Motor neuron (in vitro differentiated cells): Measurements from ENCODE around the gene C1orf35. TPM values are rescaled to one million over a fixed set of nuclear protein-coding genes. Genes with fewer than 3 reads are reported as not detected.

ENCODE experiments used
- ATAC-seq, 8 experiments: fragments of 200-7000 bp; cut with Tn5 transposase; replicated peaks in 6 of 8; 2 replicates each; pipeline ENCODE4 v1.8.0; 2021; ENCODE audit warnings: mild to moderate bottlenecking in 8 of 8, moderate library complexity in 8 of 8
- H3K27ac ChIP-seq, 2 donors: fragments of 250-450 bp; sonication (Bioruptor Pico); 2 replicates each; pipeline ENCODE4 v1.9.0; 2021; ENCODE audit warnings: antibody characterized with exemption in 2 of 2, mild to moderate bottlenecking in 2 of 2, moderate library complexity in 1 of 2
- H3K4me1 ChIP-seq, 2 donors: fragments of 250-450 bp; sonication (Bioruptor Pico); replicated peaks in 1 of 2; 2 replicates each; pipeline ENCODE4 v1.6.1; 2021; ENCODE audit warnings: antibody characterized with exemption in 2 of 2, mild to moderate bottlenecking in 2 of 2, moderate library complexity in 1 of 2
- H3K4me3 ChIP-seq, 5 donors: fragments of 250-450 bp; sonication (Bioruptor Pico); 2 replicates each; pipeline ENCODE4 v1.9.0; 2021; ENCODE audit warnings: antibody characterized with exemption in 5 of 5, mild to moderate bottlenecking in 5 of 5, moderate library complexity in 4 of 5
- WGBS, 10 experiments: fragments of 450-650 bp; shearing (Covaris generic); methylation state at CpG; one replicate each; pipeline ENCODE4 v1.0.0; 2022; 5-methylcytosine and 5-hydroxymethylcytosine counted together
- in situ Hi-C, 9 experiments: fragments of 400-800 bp; cut with MboI; loops; one replicate each; pipeline ENCODE4 v1.15.0; 2021; ENCODE audit warnings: low sequenced_read_pairs in 9 of 9, low pct_unique_long_range_greater_than_20kb in 2 of 9; ENCODE audit not compliant: unreplicated experiment in 9 of 9
- total RNA-seq, 8 experiments: library from RNA; unstranded; fragments of 300-600 nt; gene quantifications; 2 replicates each; pipeline versions ENCODE4 v1.2.3 to v1.2.4, GENCODE V29; 2022

The C1orf35 gene
- total RNA-seq, 8 experiments from 2014 or later, result 8.1 to 126 (median 19.9) TPM

DNA sequence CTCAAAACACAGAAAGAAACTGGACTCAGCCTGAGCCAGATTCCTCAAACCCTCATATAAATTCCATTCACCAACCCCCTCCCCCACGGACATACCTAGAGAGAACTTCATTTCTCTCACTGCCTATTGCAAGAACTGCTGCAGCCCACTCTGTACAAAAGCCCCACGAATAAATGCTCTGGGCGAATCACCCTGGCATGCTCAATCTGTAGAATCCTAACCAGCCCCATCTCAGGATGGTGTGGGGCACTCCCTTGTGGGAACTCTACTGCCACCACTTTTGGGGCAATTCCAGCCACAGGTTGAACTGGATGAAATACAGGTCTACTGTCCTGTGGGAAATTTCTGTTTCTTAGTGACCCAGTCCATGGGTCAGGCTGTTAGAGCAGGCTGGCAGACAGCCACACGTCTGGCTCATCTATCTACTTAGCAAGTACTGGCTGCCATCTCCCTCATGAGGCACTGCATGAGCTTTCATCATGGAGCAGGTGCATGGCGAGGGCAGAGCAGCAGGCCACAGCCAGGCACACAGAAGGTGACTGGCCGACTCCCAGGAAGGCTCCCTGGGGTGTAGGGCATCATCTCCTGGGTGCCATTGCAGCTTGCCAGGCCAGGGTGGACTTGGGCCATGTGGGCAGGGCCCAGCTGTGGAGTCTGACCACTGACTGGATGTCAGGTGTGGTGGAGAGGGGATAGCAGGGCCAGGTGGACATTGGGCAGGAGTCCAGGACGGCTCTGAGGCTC lies 1.6 kb upstream of the C1orf35 start:
- WGBS, 10 experiments, result 22 to 100% (median 82%) methylated on average over 1 to 5 of the region's 7 CpGs; no CpG with 5 or more reads in 3 of the 10 experiments
- in situ Hi-C loops, result no loop called here
- no peak overlapping the region for H3K27ac ChIP-seq
- H3K4me1 ChIP-seq, result peaks cover 12 to 19% of the 10 kb centered on the region in 2 donors
- no peak overlapping the region for H3K4me3 ChIP-seq
- ATAC-seq, result no peak

DNA sequence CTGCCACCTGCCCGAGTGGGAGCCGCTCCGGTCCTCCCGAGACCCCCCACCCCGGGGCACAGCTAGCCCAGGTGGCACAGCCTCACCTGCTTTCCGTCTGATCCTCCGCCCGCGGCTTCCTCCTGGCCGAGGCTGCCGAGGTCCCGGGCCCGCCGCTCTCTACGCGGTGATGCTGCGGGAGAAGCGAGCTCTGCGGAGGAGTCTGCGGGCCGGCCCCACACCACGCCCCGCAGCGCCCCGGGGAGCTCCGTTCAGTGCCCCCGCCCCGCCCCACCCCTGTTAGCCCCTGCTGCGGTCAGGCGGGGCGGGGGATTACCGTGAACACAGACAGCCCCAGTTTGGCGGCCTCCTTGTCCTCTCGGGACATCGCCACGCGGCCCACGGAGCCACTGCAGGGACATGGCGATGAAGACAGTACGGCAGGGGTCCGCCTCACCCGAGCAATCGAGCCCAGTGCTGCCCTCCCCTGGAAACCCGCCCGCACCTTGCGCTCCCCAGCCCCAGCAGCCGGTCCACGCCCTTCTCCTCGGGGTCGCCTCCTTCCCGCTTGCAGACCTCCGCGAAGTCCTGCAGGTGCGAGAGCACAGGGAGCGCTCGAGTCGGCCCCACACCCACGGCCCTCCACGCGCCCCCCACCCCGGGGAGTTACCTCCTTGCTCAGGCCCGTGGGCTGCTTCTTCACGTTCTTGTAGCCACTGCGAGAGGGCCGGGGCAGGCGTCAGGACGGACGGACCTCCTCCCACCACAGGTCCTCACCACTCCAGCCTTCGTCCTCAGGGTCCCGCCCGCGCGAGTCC lies 933 bp downstream of the C1orf35 start:
- peak overlapping the region; percentile 60 to 94 (median 90) for H3K4me3 ChIP-seq
- 32% methylated on average over 5 of the region's 73 CpGs; no CpG with 5 or more reads in 9 of the 10 experiments for WGBS, 10 experiments
- ATAC-seq, result peak; percentile 16 to 55 (median 43)
- in situ Hi-C loops, result no loop called here
- H3K27ac ChIP-seq, result peak overlapping the region; percentile 82 to 92
- peaks cover 7 to 14% of the 10 kb centered on the region in 2 donors for H3K4me1 ChIP-seq

DNA sequence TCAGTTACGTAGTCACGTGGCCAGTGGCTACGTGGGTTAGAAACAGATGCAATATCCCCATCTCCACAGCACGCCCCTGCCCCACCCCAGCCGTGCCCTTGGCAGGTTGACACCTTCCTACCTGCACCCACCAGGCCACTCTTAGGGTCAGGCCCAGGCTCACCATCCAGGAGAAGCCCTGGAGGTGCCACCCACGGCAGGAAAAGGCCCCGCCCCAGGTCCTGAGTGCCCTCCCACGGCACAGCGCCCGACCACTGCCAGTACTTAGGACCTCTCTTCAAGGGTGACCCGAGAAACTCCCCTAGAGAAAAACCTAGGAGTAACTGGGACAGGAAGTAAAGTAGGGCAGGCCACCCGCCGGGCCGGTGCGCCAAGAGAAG lies 1.5 kb downstream of the C1orf35 start:
- in situ Hi-C loops, result no loop called here
- ATAC-seq, result no peak
- 20 to 90% (median 78%) methylated on average over 2 to 10 of the region's 15 CpGs; no CpG with 5 or more reads in 4 of the 10 experiments for WGBS, 10 experiments
- Histone ChIP-seq H3K4me1 (peaks cover 7 to 14% of the 10 kb centered on the region in 2 donors), H3K4me3 (peak overlapping the region; percentile 60 to 94 (median 90)), H3K27ac (peak overlapping the region in 1 of 2 donors; percentile 92)

- H3K4me1 ChIP-seq, result peaks cover 7 to 14% of the 10 kb centered on the region in 2 donors
- H3K4me3 ChIP-seq, result peak overlapping the region in 3 of 5 donors; percentile 60 to 94 (median 75)
- H3K27ac ChIP-seq, result no peak overlapping the region
- WGBS, 10 experiments, result 28 to 100% (median 89%) methylated on average over 1 to 9 of the region's 12 CpGs; no CpG with 5 or more reads in 2 of the 10 experiments
- ATAC-seq, result no peak
- in situ Hi-C loops, result no loop called here
These were observed 2.1 kb downstream of the C1orf35 start for GRCh38 chr1:228100822-228101613.

- Histone ChIP-seq H3K27ac (no peak overlapping the region), H3K4me1 (peaks cover 7 to 14% of the 10 kb centered on the region in 2 donors), H3K4me3 (no peak overlapping the region)
- 92 to 100% (median 98%) methylated on average over 1 to 4 of the region's 4 CpGs; no CpG with 5 or more reads in 6 of the 10 experiments for WGBS, 10 experiments
- in situ Hi-C loops, result no loop called here
- no peak for ATAC-seq
These were observed 3.8 kb downstream of the C1orf35 start for GRCh38 chr1:228099331-228099732.

DNA sequence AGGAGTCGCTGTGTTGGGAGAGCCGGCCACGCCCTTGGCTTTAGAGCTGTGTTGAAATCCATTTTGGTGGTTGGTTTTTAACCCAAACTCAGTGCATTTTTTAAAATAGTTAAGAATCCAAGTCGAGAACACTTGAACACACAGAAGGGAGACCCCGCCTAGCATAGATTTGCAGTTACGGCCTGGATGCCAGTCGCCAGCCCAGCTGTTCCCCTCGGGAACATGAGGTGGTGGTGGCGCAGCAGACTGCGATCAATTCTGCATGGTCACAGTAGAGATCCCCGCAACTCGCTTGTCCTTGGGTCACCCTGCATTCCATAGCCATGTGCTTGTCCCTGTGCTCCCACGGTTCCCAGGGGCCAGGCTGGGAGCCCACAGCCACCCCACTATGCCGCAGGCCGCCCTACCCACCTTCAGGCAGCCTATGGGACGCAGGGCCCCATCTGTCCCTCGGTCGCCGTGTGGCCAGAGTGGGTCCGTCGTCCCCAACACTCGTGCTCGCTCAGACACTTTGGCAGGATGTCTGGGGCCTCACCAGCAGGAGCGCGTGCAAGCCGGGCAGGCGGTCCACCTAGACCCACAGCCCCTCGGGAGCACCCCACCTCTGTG lies 4.7 kb downstream of the C1orf35 start:
- WGBS, 10 experiments, result 75 to 100% (median 95%) methylated on average over 1 to 24 of the region's 28 CpGs; no CpG with 5 or more reads in 1 of the 10 experiments
- H3K4me3 ChIP-seq, result no peak overlapping the region
- H3K27ac ChIP-seq, result no peak overlapping the region
- peaks cover 7% of the 10 kb centered on the region in 2 donors for H3K4me1 ChIP-seq
- in situ Hi-C loops, result no loop called here
- ATAC-seq, result no peak

DNA sequence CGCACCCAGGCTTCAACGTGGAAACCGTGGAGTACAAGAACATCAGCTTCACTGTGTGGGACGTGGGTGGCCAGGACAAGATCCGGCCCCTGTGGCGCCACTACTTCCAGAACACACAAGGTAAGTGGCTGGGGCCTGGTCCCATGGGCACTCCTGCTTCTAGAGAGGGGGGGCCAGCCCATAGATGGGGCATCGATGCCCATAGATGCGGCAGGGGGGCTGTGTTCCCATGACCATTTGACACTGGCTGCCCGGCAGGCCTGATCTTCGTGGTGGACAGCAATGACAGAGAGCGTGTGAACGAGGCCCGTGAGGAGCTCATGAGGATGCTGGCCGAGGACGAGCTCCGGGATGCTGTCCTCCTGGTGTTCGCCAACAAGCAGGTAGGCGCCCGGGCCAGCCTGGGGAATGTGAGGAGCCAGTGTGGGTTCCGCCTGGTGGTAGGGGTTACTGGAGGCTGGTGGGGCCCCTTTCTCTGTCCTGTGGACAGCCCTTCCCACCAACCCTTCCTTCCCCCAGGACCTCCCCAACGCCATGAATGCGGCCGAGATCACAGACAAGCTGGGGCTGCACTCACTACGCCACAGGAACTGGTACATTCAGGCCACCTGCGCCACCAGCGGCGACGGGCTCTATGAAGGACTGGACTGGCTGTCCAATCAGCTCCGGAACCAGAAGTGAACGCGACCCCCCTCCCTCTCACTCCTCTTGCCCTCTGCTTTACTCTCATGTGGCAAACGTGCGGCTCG lies 5.6 kb downstream of the C1orf35 start:
- Histone ChIP-seq H3K4me1 (peaks cover 7% of the 10 kb centered on the region in 2 donors), H3K4me3 (no peak overlapping the region), H3K27ac (no peak overlapping the region)
- in situ Hi-C loops, result no loop called here
- WGBS, 10 experiments, result 67 to 100% (median 98%) methylated on average over 2 to 18 of the region's 34 CpGs; no CpG with 5 or more reads in 5 of the 10 experiments
- peak in 2 of 8 experiments; percentile 1 for ATAC-seq

DNA sequence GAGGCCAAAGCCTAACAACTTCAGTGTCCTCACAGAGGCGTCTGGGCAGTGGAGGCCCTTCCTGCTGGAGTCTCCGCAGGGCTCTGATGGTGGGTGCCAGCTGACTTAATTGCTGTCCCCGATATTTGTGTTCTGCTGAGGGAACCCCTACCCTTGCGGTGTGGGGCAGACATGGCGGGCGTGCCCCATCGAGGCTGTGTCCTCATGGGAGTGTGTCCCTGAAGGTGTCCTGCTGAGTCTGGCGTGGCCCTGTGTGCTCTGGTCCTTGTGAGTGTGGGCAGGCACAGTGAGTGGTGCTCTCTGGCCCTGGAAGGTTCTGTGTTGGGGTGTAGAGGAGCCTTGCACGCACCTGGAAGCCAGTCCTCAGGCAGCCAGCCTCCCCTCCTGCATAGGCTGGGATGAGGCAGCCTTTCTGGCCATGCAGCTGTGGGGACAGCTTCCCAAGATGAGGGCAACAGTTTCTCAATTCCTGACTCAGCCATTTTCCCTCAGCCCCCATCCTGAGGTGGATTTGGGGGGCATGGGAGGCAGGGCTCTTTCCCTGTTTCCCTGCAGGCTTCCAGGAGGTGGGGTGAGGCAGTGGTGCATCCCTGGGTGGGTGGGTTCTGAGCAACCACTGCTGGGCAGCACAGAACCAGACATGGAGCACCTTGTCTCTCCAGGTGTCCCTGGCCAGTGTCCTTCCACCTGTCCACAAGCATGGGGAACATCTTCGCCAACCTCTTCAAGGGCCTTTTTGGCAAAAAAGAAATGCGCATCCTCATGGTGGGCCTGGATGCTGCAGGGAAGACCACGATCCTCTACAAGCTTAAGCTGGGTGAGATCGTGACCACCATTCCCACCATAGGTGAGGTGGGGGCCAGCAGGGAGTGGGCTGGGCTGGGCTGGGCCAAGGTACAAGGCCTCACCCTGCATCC lies 6.5 kb downstream of the C1orf35 start:
- peak in 4 of 8 experiments; percentile 1 to 9 (median 4) for ATAC-seq

DNA sequence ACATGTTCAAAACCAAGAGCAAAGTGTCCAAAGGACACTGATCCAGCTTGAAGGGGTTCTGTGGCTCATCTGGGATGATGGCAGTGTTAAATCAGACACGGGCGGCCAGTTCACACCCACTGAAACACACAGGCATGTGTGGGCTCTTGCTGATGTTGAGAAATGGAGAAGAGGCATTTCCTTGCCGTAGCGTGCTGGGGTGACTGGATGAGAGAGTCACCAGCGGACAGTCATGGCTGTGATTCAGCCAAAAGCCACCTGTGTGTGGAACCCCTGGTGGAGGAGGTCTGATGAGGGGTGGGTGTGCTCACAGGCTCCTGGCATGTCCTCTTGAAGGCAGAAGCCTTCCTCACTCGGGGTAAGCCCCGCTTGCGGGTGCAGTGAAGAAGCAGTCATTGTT lies 7.2 kb downstream of the C1orf35 start:
- Histone ChIP-seq H3K4me1 (no peaks in the 10 kb centered on the region), H3K4me3 (no peak overlapping the region), H3K27ac (no peak overlapping the region)
- ATAC-seq, result no peak
- in situ Hi-C loops, result no loop called here
- WGBS, 10 experiments, result 92 to 100% (median 95%) methylated on average over 2 to 7 of the region's 8 CpGs; no CpG with 5 or more reads in 5 of the 10 experiments

More for the DNA sequence above, 6.5 kb downstream of the C1orf35 start:
- H3K4me1 ChIP-seq, result peaks cover 4% of the 10 kb centered on the region in 2 donors
- in situ Hi-C loops, result no loop called here
- WGBS, 10 experiments, result 90 to 100% (median 98%) methylated on average over 1 to 7 of the region's 13 CpGs; no CpG with 5 or more reads in 6 of the 10 experiments
- no peak overlapping the region for H3K27ac ChIP-seq
- no peak overlapping the region for H3K4me3 ChIP-seq

- WGBS, 10 experiments, result 93 to 100% (median 100%) methylated on average over 1 to 4 of the region's 4 CpGs; no CpG with 5 or more reads in 3 of the 10 experiments
- in situ Hi-C loops, result no loop called here
- Histone ChIP-seq H3K4me1 (peaks cover 0 to 4% of the 10 kb centered on the region in 2 donors), H3K4me3 (no peak overlapping the region), H3K27ac (no peak overlapping the region)
- no peak for ATAC-seq
These were observed 8.0 kb downstream of the C1orf35 start for GRCh38 chr1:228095161-228095560.

- in situ Hi-C loops, result no loop called here
- Histone ChIP-seq H3K4me1 (peaks cover 0 to 10% of the 10 kb centered on the region in 2 donors), H3K4me3 (no peak overlapping the region), H3K27ac (no peak overlapping the region)
- ATAC-seq, result no peak
- WGBS, 10 experiments, result 80 to 100% (median 94%) methylated on average over 2 to 13 of the region's 13 CpGs
These were observed 8.6 kb downstream of the C1orf35 start for GRCh38 chr1:228094432-228095016.
